ENCODE results near the gene CAMK1D. TPM values are rescaled to one million over a fixed set of nuclear protein-coding genes. Genes with fewer than 3 reads are reported as not detected.

Gene CAMK1D
- total RNA-seq, 1 experiment from 2014 or later, result 10.2 TPM

GRCh38 chr10:12480440-12480839, 131.1 kb downstream of the CAMK1D start:
- H3K36me3 Mint-ChIP-seq, result peaks cover 14% of the 10 kb centered on the region
- no peaks in the 10 kb centered on the region; the same call in 1 of the 2 replicates for H3K27me3 Mint-ChIP-seq (ENCODE audit: low read depth)
- ChIA-PET CTCF (no interaction called here), POLR2A (no interaction called here)
- ATAC-seq, result no peak
- DNase-seq (ENCODE audit: low spot score), result no peak
- TF ChIP-seq PREB (CRISPR knock-in tag; IDR thresholded peaks at IDR 0.05; ENCODE audit: borderline replicate concordance), result no peak
- TF ChIP-seq ZBTB21 (CRISPR knock-in tag; IDR thresholded peaks at IDR 0.05; ENCODE audit: borderline replicate concordance), result no peak
- no peak for TF ChIP-seq USF2 (CRISPR knock-in tag; IDR thresholded peaks at IDR 0.05)
- no peak for TF ChIP-seq MAX (CRISPR knock-in tag; IDR thresholded peaks at IDR 0.05)
- TF ChIP-seq SP1 (CRISPR knock-in tag; conservative IDR thresholded peaks at IDR 0.05), result no peak
- TF ChIP-seq FOXP1 (CRISPR knock-in tag; IDR thresholded peaks at IDR 0.05; ENCODE audit: borderline replicate concordance), result no peak
- no peak for TF ChIP-seq CTCF (IDR thresholded peaks at IDR 0.05)
- no peak for TF ChIP-seq ERG (CRISPR knock-in tag; IDR thresholded peaks at IDR 0.05)
- no peak for TF ChIP-seq ZNF416 (CRISPR knock-in tag; IDR thresholded peaks at IDR 0.05)
- no peak for TF ChIP-seq SOX15 (CRISPR knock-in tag; IDR thresholded peaks at IDR 0.05)
- no peak for TF ChIP-seq E2F5 (CRISPR knock-in tag; IDR thresholded peaks at IDR 0.05)
- TF ChIP-seq ELF4 (CRISPR knock-in tag; IDR thresholded peaks at IDR 0.05; ENCODE audit: low read depth), result no peak
- no peak for TF ChIP-seq NFYB (CRISPR knock-in tag; conservative IDR thresholded peaks at IDR 0.05; ENCODE audit: low read depth)
- TF ChIP-seq ZNF396 (CRISPR knock-in tag; IDR thresholded peaks at IDR 0.05; ENCODE audit: borderline replicate concordance), result no peak
- TF ChIP-seq MLX (CRISPR knock-in tag; IDR thresholded peaks at IDR 0.05), result no peak
- TF ChIP-seq ZNF425 (CRISPR knock-in tag; conservative IDR thresholded peaks at IDR 0.05), result no peak
- no peak for TF ChIP-seq ZNF263 (CRISPR knock-in tag; IDR thresholded peaks at IDR 0.05; ENCODE audit: low read depth)
- no peak for TF ChIP-seq ZNF317 (CRISPR knock-in tag; IDR thresholded peaks at IDR 0.05; ENCODE audit: borderline replicate concordance, low read depth)
- TF ChIP-seq ZNF532 (CRISPR knock-in tag; IDR thresholded peaks at IDR 0.05; ENCODE audit: borderline replicate concordance), result no peak
- no peak for TF ChIP-seq PRDM15 (CRISPR knock-in tag; IDR thresholded peaks at IDR 0.05)
- H3K4me1 Mint-ChIP-seq, result peaks cover 29% of the 10 kb centered on the region
- no peak overlapping the region for H3K4me3 Mint-ChIP-seq
- H3K27ac Mint-ChIP-seq, result no peak overlapping the region; the same call in 1 of the 2 replicates
- H3K9me3 Mint-ChIP-seq, result peaks cover 18% of the 10 kb centered on the region

Data from WTC11 (cell line).